ENCODE measurements around the gene KRT15. TPM values are rescaled to one million over a fixed set of nuclear protein-coding genes. Genes with fewer than 3 reads are reported as not detected.

KRT15 gene
- total and polyA plus RNA-seq, 2 of the 8 experiments (the other 6 are each of a cell fraction or from before 2014, with no cell fraction given) = 0.11 to 0.13 TPM

DNA sequence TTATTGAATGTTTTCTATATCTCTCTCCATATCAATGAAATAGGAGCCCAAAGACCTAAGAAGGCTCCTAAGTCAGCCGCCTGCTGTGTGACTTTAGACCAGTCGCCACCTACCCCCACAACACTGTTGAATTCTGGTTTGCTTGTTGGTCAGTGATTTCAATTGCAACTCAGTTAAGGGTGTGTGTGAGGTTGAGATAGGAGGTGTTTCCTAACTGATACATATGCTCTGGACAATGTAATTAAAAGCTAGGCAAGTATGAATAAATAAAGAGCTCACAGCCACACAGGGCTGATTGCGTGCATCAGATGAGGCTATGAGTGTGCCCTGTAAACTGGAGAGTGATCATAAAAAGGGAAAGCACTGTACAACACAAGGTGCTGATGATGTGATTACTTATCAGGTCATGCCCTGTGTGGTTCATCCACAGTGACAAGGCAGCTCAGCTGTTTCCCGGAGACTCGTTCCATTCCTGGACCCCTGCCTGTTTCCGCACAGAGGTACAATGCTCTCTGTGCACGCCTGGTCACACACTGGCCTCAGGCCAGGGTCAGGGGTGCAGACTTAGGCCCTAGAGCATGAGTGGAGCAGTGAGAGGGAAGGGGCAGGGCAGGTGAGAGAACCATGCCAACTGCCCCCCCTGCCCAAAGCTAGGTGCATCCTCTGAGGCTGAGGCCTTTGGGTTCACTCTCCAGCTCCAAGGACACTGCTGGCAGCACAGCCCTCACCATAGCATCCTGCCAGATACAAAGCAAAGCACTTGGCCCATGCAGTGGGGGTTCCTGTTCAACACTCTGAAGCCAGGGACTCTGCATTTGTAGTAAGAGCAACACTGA lies 34.5 kb downstream of the KRT15 start (continued):
- TF ChIP-seq SRF (IDR thresholded peaks at IDR 0.05; ENCODE audit: low read depth, low read length) = no peak
- no peak for TF ChIP-seq SP4 (IDR thresholded peaks at IDR 0.05; ENCODE audit: low read length)
- TF ChIP-seq TCF12 (IDR thresholded peaks at IDR 0.05; ENCODE audit: low read depth, low read length) = no peak
- TF ChIP-seq ZNF274 (IDR thresholded peaks at IDR 0.05; ENCODE audit: borderline replicate concordance, extremely low read depth, low read length) = no peak
- no peak for TF ChIP-seq JUN (IDR thresholded peaks at IDR 0.05; ENCODE audit: low read depth, low read length)
- no peak for TF ChIP-seq CBX5 (IDR thresholded peaks at IDR 0.05; ENCODE audit: low read depth, low read length)
- no peak for TF ChIP-seq SIN3A (conservative IDR thresholded peaks at IDR 0.05 in 1 of 2, IDR thresholded peaks at IDR 0.05 in 1 of 2; ENCODE audit: low read depth in 1 of 2, low read length in 2 of 2)
